ENCODE results near the gene MED13L.

MED13L gene

GRCh38 chr12:115964214-115964613 lies 313.3 kb downstream of the MED13L start:
- no peak overlapping the region for H3K4me3 ChIP-seq (ENCODE audit: low read depth, low read length)
- H3K27me3 ChIP-seq (ENCODE audit: insufficient read depth, low read depth, severe bottlenecking) = no peaks in the 10 kb centered on the region
- no peak for DNase-seq
- H3K27ac ChIP-seq = no peak overlapping the region
- peaks cover 41% of the 10 kb centered on the region for H3K36me3 ChIP-seq
- no peak for TF ChIP-seq CTCF (IDR thresholded peaks at IDR 0.05; ENCODE audit: low read depth, low read length)
- no peaks in the 10 kb centered on the region for H3K9me3 ChIP-seq (ENCODE audit: severe bottlenecking)

- Histone ChIP-seq H3K36me3 (peaks cover 34% of the 10 kb centered on the region), H3K9me3 (ENCODE audit: severe bottlenecking) (no peaks in the 10 kb centered on the region), H3K27me3 (ENCODE audit: insufficient read depth, low read depth, severe bottlenecking) (no peaks in the 10 kb centered on the region), H3K4me3 (ENCODE audit: low read depth, low read length) (no peak overlapping the region), H3K27ac (no peak overlapping the region)
- no peak for TF ChIP-seq CTCF (IDR thresholded peaks at IDR 0.05; ENCODE audit: low read depth, low read length)
- no peak for DNase-seq
Measured at GRCh38 chr12:115962216-115962615, 315.3 kb downstream of the MED13L start.

- no peaks in the 10 kb centered on the region for H3K9me3 ChIP-seq (ENCODE audit: severe bottlenecking)
- DNase-seq = no peak
- H3K27ac ChIP-seq = no peak overlapping the region
- H3K4me3 ChIP-seq (ENCODE audit: low read depth, low read length) = no peak overlapping the region
- peaks cover 34% of the 10 kb centered on the region for H3K36me3 ChIP-seq
- no peak for TF ChIP-seq CTCF (IDR thresholded peaks at IDR 0.05; ENCODE audit: low read depth, low read length)
- no peaks in the 10 kb centered on the region for H3K27me3 ChIP-seq (ENCODE audit: insufficient read depth, low read depth, severe bottlenecking)
Measured at GRCh38 chr12:115960868-115961802, 316.4 kb downstream of the MED13L start.

- Histone ChIP-seq H3K9me3 (ENCODE audit: severe bottlenecking) (no peaks in the 10 kb centered on the region), H3K27me3 (ENCODE audit: insufficient read depth, low read depth, severe bottlenecking) (no peaks in the 10 kb centered on the region), H3K27ac (no peak overlapping the region), H3K4me3 (ENCODE audit: low read depth, low read length) (no peak overlapping the region), H3K36me3 (peaks cover 18% of the 10 kb centered on the region)
- TF ChIP-seq CTCF (IDR thresholded peaks at IDR 0.05; ENCODE audit: low read depth, low read length) = no peak
- no peak for DNase-seq
Measured at GRCh38 chr12:115957686-115958290, 319.7 kb downstream of the MED13L start.

GRCh38 chr12:115956659-115957058 lies 320.8 kb downstream of the MED13L start:
- Histone ChIP-seq H3K36me3 (peaks cover 10% of the 10 kb centered on the region), H3K4me3 (ENCODE audit: low read depth, low read length) (no peak overlapping the region), H3K9me3 (ENCODE audit: severe bottlenecking) (no peaks in the 10 kb centered on the region), H3K27ac (no peak overlapping the region), H3K27me3 (ENCODE audit: insufficient read depth, low read depth, severe bottlenecking) (no peaks in the 10 kb centered on the region)
- no peak for TF ChIP-seq CTCF (IDR thresholded peaks at IDR 0.05; ENCODE audit: low read depth, low read length)
- no peak for DNase-seq
